Fibroblast of the aortic adventitia (primary cell): ENCODE measurements around the gene CHRDL1. TPM values are rescaled to one million over a fixed set of nuclear protein-coding genes. Genes with fewer than 3 reads are reported as not detected.

ENCODE experiments used
- DNase-seq: peaks from one replicate; pipeline ENCODE4 v3.0.0-alpha.2; 2010; ENCODE audit warnings: low read depth
- H3K4me3 ChIP-seq: 2 replicates; pipeline ENCODE4 v1.5.1; 2011; ENCODE audit warnings: low read depth, mild to moderate bottlenecking, control low read depth, low read length, moderate library complexity
- CTCF ChIP-seq: IDR thresholded peaks from 2 replicates; pipeline ENCODE4 v1.5.1; 2011; ENCODE audit warnings: mild to moderate bottlenecking, low read length, control low read depth, inconsistent platforms; ENCODE audit not compliant: insufficient read depth
- total RNA-seq: library from RNA; depleted of rRNA; stranded (reverse); fragments of >200 nt; gene quantifications from 2 replicates; pipeline ENCODE4 v1.2.3, GENCODE V29; 2012; ENCODE audit warnings: low replicate concordance

CHRDL1 gene
- total RNA-seq, 1 donor: 1.2 TPM

GRCh38 chrX:110748256-110748806, 47.3 kb downstream of the CHRDL1 start:
- DNase-seq: no peak
- TF ChIP-seq CTCF: no peak
- H3K4me3 ChIP-seq: no peak overlapping the region

- DNase-seq: no peak
- no peak overlapping the region for H3K4me3 ChIP-seq
- no peak for TF ChIP-seq CTCF
Observed at GRCh38 chrX:110746014-110746413, 49.6 kb downstream of the CHRDL1 start.

- no peak for DNase-seq
- H3K4me3 ChIP-seq: no peak overlapping the region
- TF ChIP-seq CTCF: no peak
Observed at GRCh38 chrX:110745288-110745687, 50.3 kb downstream of the CHRDL1 start.

- H3K4me3 ChIP-seq: no peak overlapping the region
- DNase-seq: peak; percentile 17
- no peak for TF ChIP-seq CTCF
Observed at GRCh38 chrX:110743679-110744340, 51.8 kb downstream of the CHRDL1 start.

- H3K4me3 ChIP-seq: no peak overlapping the region
- DNase-seq: peak; percentile 64
- no peak for TF ChIP-seq CTCF
Observed at GRCh38 chrX:110741213-110741796, 54.3 kb downstream of the CHRDL1 start.

- no peak for TF ChIP-seq CTCF
- H3K4me3 ChIP-seq: no peak overlapping the region
- peak; percentile 59 for DNase-seq
Observed at GRCh38 chrX:110734894-110735541, 60.6 kb downstream of the CHRDL1 start.
